CD8-positive, alpha-beta memory T cell (primary cell): Measurements from ENCODE around the gene RHOB. TPM values are rescaled to one million over a fixed set of nuclear protein-coding genes. Genes with fewer than 3 reads are reported as not detected.
A peak's percentile ranks its signal among the peaks of the same experiment; 100 is the strongest.

ENCODE experiments used
- CTCF ChIA-PET: fragments of 350-600 bp; sonication (Branson Sonifier 250); formaldehyde crosslinking; loops from one replicate; lab custom pipeline; 2021; ENCODE audit warnings: antibody characterized with exemption; lab: Charles Lee
- POLR2A ChIA-PET: fragments of 350-600 bp; sonication (Branson Sonifier 250); formaldehyde crosslinking; loops from one replicate; lab custom pipeline; 2021; ENCODE audit warnings: antibody characterized with exemption; lab: Charles Lee
- DNase-seq, 5 donors: peaks; one replicate each; pipeline versions ENCODE4 v3.0.0 to v3.0.0-alpha.2; 2020 to 2022; ENCODE audit warnings: mixed read lengths in 1 of 5
- H3K27ac ChIP-seq: one replicate; pipeline ENCODE4 v1.7.0; 2013; ENCODE audit warnings: low read depth, mild to moderate bottlenecking, low read length, moderate library complexity
- H3K27me3 ChIP-seq: 2 replicates; pipeline ENCODE4 v1.7.0; 2013; ENCODE audit warnings: low read length, mild to moderate bottlenecking; ENCODE audit not compliant: insufficient read depth, poor library complexity, severe bottlenecking
- H3K36me3 ChIP-seq: 2 replicates; pipeline ENCODE4 v1.7.0; 2013; ENCODE audit warnings: mild to moderate bottlenecking, low read length, moderate library complexity; ENCODE audit not compliant: insufficient read depth
- H3K4me1 ChIP-seq: 2 replicates; pipeline ENCODE4 v1.7.0; 2013; ENCODE audit warnings: mild to moderate bottlenecking, low read length, moderate library complexity; ENCODE audit not compliant: insufficient read depth
- H3K4me3 ChIP-seq: 2 replicates; pipeline ENCODE4 v1.7.0; 2013; ENCODE audit warnings: mild to moderate bottlenecking, low read length
- H3K9me3 ChIP-seq: 2 replicates; pipeline ENCODE4 v1.7.0; 2013; ENCODE audit warnings: mild to moderate bottlenecking, low read length
- H3K27ac Mint-ChIP-seq, 8 donors: one replicate each; pipeline ENCODE4 v1.8.0; 2020 to 2021; ENCODE audit warnings: mixed read lengths in 8 of 8, mild to moderate bottlenecking in 6 of 8, inconsistent platforms in 3 of 8, moderate library complexity in 3 of 8
- H3K27me3 Mint-ChIP-seq, 2 donors: one replicate each; pipeline ENCODE4 v1.8.0; 2020 to 2021; ENCODE audit warnings: mixed read lengths in 2 of 2, mild to moderate bottlenecking in 1 of 2, moderate library complexity in 1 of 2
- H3K36me3 Mint-ChIP-seq, 3 donors: one replicate each; pipeline ENCODE4 v1.8.0; 2020 to 2021; ENCODE audit warnings: mixed read lengths in 3 of 3, inconsistent platforms in 1 of 3, mild to moderate bottlenecking in 1 of 3
- H3K4me1 Mint-ChIP-seq, 3 donors: one replicate each; pipeline ENCODE4 v1.8.0; 2020 to 2021; ENCODE audit warnings: mixed read lengths in 3 of 3, inconsistent platforms in 1 of 3, mild to moderate bottlenecking in 1 of 3
- H3K4me3 Mint-ChIP-seq, 7 donors: one replicate each; pipeline ENCODE4 v1.8.0; 2020 to 2021; ENCODE audit warnings: mixed read lengths in 7 of 7, mild to moderate bottlenecking in 6 of 7, moderate library complexity in 4 of 7, inconsistent platforms in 2 of 7
- H3K9me3 Mint-ChIP-seq, 5 donors: one replicate each; pipeline ENCODE4 v1.8.0; 2020 to 2022; ENCODE audit warnings: mixed read lengths in 5 of 5, mild to moderate bottlenecking in 3 of 5, moderate library complexity in 2 of 5, inconsistent platforms in 1 of 5
- polyA plus RNA-seq: library from polyadenylated mRNA; unstranded; fragments of 300-500 nt; fragmentation: Illumina TruSeq; gene quantifications from one replicate; pipeline ENCODE4 v1.2.3, GENCODE V29; 2021
- total RNA-seq, 2 experiments: library from RNA; stranded (reverse); gene quantifications; one replicate each; pipeline ENCODE4 v1.2.3, GENCODE V29; 2021

The RHOB gene
- total and polyA plus RNA-seq, 3 experiments from 2014 or later: 3.4 to 27.4 (median 27.4) TPM

DNA sequence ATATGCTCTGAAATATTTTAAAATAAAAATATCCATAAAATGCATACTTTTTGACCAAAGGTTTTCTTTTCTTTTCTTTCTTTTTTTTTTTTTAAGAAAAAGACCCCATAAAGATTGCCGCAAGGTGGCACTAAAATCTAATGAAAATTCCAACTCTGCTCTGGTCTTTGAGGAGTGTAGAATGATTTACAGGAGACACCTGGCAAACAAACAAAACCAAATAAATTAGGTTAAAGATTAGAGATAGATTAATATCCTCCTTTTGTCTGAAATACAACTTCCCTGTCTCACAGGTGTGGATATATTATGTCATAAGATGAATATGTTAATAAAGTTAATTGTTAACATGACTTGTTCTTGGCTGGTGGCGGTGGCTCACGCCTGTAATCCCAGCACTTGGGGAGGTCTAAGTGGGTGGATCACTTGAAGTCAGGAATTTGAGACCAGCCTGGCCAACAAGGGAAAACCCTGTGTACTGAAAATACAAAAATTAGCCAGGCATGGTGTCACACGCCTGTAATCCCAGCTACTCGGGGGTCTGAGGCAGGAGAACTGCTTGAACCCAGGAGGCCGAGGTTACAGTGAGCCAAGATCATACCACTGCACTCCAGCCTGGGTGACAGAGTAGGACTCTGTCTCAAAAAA is 3.5 kb upstream of the RHOB start:
- H3K27ac Mint-ChIP-seq: no peak overlapping the region
- Histone ChIP-seq H3K9me3 (no peaks in the 10 kb centered on the region), H3K36me3 (no peaks in the 10 kb centered on the region), H3K4me1 (peaks cover 12% of the 10 kb centered on the region), H3K27me3 (peaks cover 4% of the 10 kb centered on the region), H3K27ac (no peak overlapping the region), H3K4me3 (no peak overlapping the region)
- H3K9me3 Mint-ChIP-seq: no peaks in the 10 kb centered on the region
- ChIA-PET POLR2A (interaction anchor here (0.5 to 1.1 kb wide), 2 partner anchors 32 to 208 kb away, joined by 3 to 7 read pairs; partner anchors contain the start of gene HS1BP3), CTCF (interaction anchor here (0.7 to 7.7 kb wide), 6 partner anchors 31 to 520 kb away, joined by 3 to 87 read pairs (median 5); partner anchors contain the start of gene HS1BP3)
- peak overlapping the region in 1 of 7 donors; percentile 5 for H3K4me3 Mint-ChIP-seq
- H3K36me3 Mint-ChIP-seq: no peaks in the 10 kb centered on the region
- peak in 2 of 5 donors; percentile 32 to 40 for DNase-seq
- H3K4me1 Mint-ChIP-seq: peaks cover 5 to 14% (median 5%) of the 10 kb centered on the region in 3 donors
- H3K27me3 Mint-ChIP-seq: peaks cover 24 to 27% of the 10 kb centered on the region in 2 donors

DNA sequence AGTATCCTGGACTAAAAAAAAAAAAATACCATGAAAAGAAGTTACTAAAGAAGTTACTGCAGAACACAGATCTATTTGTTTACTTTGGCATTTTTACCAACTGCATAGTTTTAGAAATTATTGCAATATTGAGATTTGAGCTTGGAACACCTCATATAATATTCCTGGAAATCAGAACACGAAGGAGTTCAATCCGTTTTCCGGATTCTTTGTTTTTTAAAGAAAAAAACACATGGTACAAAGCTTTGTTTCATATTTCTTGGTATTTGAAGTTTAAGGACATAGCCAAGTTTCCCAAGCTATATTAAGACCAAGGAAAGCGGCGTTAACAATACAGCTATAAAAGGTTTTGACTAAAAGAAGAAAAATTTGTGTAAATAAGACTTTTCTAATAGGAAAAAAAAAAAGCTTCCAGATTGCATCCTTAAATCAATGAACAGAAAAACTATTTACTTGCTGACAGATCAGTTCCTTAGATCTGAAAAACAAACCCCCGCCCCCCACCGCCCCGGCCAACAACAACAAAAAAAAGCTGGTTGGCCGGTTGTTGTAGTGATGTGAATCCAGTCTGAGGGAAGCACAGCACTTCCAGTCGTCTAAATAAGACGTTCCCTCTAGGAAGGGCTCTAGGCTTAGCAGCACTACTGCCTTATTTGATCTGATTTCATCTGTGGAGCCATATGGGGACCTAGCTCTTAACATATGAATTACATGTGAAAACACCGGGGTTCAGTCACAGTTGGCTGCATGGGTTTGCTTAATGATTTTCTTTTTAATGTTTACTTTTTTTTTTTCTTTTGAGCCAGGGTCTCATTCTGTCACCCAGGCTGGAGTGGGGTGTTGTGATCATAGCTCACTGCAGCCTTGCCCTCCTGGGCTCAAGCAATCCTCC is 2.5 kb upstream of the RHOB start:
- Histone ChIP-seq H3K27ac (no peak overlapping the region), H3K4me3 (no peak overlapping the region), H3K9me3 (no peaks in the 10 kb centered on the region), H3K36me3 (no peaks in the 10 kb centered on the region), H3K27me3 (peaks cover 4% of the 10 kb centered on the region), H3K4me1 (peaks cover 12% of the 10 kb centered on the region)
- Mint-ChIP-seq H3K9me3 (no peaks in the 10 kb centered on the region), H3K27ac (no peak overlapping the region), H3K27me3 (peaks cover 21 to 23% of the 10 kb centered on the region in 2 donors), H3K4me1 (peaks cover 5 to 21% (median 5%) of the 10 kb centered on the region in 3 donors), H3K36me3 (no peaks in the 10 kb centered on the region), H3K4me3 (no peak overlapping the region)
- CTCF ChIA-PET: interaction anchor here (0.7 to 7.7 kb wide), 10 partner anchors 8 to 519 kb away, joined by 3 to 87 read pairs (median 4); partner anchors contain the start of gene HS1BP3
- DNase-seq: no peak
- POLR2A ChIA-PET: interaction anchor here (0.5 to 1.1 kb wide), 3 partner anchors 33 to 207 kb away, joined by 3 to 7 read pairs (median 4); partner anchors contain the start of gene HS1BP3

DNA sequence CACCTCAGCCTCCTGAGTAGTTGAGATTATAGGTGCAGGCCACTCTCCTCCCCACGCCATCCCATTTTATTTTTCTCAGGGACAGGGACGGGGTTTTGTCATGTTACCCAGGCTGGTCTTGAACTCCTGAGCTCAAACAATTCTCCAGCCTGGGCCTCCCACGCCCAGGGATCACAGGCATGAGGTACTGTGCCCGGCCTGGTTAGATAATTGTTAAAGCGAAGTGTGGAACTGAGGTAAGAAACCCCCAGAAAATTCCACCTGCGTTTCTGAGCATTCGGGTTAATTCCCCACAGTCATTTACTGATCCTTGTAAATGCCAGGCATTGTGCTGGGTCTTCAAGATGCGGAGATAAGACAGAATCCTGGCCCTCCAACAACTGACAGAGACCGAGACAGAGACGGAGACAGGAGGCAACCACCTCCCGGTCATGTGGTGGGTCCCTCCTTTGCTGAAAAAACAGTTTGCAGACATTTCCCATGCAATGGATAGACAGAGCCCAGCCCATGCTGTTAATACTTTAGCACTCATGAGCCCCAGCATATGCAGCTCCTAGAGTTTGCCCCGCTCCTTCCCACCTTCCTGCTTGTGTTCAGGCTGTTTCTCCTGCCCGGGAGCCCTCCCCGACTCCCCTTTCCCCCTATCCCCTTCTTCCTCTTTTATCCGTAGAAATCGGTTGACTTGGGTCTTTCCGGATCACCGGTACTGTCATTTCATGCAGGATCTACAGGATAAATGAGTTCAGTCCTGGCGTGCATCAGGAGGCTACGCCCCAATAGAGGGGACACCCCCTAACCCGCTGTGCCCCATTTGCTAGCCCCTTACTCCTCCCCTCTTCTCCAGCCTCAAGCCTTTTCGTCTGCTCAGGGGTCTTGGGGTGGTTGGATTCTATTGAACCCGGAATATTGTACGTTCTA is 1.6 kb upstream of the RHOB start:
- Mint-ChIP-seq H3K27me3 (peaks cover 21 to 22% of the 10 kb centered on the region in 2 donors), H3K9me3 (no peaks in the 10 kb centered on the region), H3K27ac (no peak overlapping the region), H3K36me3 (no peaks in the 10 kb centered on the region), H3K4me3 (peak overlapping the region in 2 of 7 donors; percentile 41 to 73), H3K4me1 (peaks cover 5 to 24% (median 7%) of the 10 kb centered on the region in 3 donors)
- peaks cover 12% of the 10 kb centered on the region for H3K4me1 ChIP-seq
- H3K27me3 ChIP-seq: peaks cover 4% of the 10 kb centered on the region
- POLR2A ChIA-PET: interaction anchor here (2.5 to 2.7 kb wide), 2 partner anchors 93 to 206 kb away, joined by 20 to 43 read pairs; partner anchors contain the start of gene HS1BP3
- H3K4me3 ChIP-seq: no peak overlapping the region
- no peak overlapping the region for H3K27ac ChIP-seq
- CTCF ChIA-PET: interaction anchor here (1.6 to 7.7 kb wide), 4 partner anchors 33 to 210 kb away, joined by 5 to 87 read pairs (median 32); partner anchors contain the start of gene HS1BP3
- DNase-seq: no peak
- H3K36me3 ChIP-seq: no peaks in the 10 kb centered on the region
- H3K9me3 ChIP-seq: no peaks in the 10 kb centered on the region

DNA sequence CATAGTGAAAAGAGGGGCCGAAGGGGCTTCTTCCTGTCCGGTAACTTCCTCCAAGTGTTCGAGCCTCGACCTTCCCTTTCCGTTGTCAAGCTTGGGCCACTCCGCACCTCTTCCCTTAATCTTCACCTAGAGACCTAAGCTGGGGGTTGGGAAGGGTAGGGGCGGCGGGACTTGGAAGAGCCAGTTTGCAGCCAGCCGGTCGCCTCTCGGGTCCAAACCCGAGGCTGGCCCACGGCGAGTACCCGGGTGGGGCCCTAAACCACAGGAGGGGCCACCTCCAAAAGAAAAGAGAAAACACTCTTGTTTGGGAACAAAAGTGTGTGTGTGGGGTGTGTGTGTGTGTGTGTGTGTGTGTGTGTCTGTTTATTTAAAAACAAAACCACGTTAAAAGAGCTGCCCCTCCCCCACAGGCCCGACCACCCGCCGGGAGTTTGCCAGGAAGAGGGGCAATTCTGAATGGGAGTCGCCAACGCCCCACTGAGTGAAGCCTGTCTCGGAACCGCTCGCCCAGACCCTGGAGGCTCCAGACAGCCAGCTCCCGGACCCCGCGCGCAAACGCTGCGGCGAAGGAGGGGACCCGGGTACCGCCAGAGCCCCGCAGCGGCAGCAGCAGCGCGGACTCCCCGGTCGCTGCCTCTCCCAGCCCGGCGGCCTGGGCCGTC is 488 bp upstream of the RHOB start:
- H3K4me1 ChIP-seq: peaks cover 12% of the 10 kb centered on the region
- Mint-ChIP-seq H3K27ac (peak overlapping the region in 2 of 8 donors; percentile 54 to 68), H3K27me3 (peaks cover 21 to 29% of the 10 kb centered on the region in 2 donors), H3K36me3 (no peaks in the 10 kb centered on the region), H3K4me1 (peaks cover 5 to 24% (median 7%) of the 10 kb centered on the region in 3 donors), H3K9me3 (no peaks in the 10 kb centered on the region), H3K4me3 (peak overlapping the region; percentile 76 to 93 (median 83))
- POLR2A ChIA-PET: interaction anchor here (0.6 to 2.7 kb wide), 9 partner anchors 22 to 376 kb away, joined by 3 to 43 read pairs (median 6); partner anchors contain the start of genes HS1BP3 and LDAH
- CTCF ChIA-PET: interaction anchor here (0.9 to 7.7 kb wide), 8 partner anchors 9 to 215 kb away, joined by 3 to 87 read pairs (median 8); partner anchors contain the start of gene HS1BP3
- DNase-seq: no peak
- peaks cover 4% of the 10 kb centered on the region for H3K27me3 ChIP-seq
- peak overlapping the region; percentile 65 for H3K27ac ChIP-seq
- H3K4me3 ChIP-seq: peak overlapping the region; percentile 71
- H3K9me3 ChIP-seq: no peaks in the 10 kb centered on the region
- no peaks in the 10 kb centered on the region for H3K36me3 ChIP-seq

DNA sequence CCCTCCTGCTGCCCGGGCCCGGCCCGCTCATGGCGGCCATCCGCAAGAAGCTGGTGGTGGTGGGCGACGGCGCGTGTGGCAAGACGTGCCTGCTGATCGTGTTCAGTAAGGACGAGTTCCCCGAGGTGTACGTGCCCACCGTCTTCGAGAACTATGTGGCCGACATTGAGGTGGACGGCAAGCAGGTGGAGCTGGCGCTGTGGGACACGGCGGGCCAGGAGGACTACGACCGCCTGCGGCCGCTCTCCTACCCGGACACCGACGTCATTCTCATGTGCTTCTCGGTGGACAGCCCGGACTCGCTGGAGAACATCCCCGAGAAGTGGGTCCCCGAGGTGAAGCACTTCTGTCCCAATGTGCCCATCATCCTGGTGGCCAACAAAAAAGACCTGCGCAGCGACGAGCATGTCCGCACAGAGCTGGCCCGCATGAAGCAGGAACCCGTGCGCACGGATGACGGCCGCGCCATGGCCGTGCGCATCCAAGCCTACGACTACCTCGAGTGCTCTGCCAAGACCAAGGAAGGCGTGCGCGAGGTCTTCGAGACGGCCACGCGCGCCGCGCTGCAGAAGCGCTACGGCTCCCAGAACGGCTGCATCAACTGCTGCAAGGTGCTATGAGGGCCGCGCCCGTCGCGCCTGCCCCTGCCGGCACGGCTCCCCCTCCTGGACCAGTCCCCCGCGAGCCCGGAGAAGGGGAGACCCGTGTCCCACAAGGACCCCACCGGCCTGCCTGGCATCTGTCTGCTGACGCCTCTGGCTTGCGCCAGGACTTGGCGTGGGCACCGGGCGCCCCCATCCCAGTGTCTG is 767 bp downstream of the RHOB start:
- H3K27me3 Mint-ChIP-seq: peaks cover 21 to 31% of the 10 kb centered on the region in 2 donors
- no peaks in the 10 kb centered on the region for H3K36me3 Mint-ChIP-seq
- peak; percentile 2 to 57 (median 23) for DNase-seq
- H3K9me3 Mint-ChIP-seq: no peaks in the 10 kb centered on the region
- ChIA-PET CTCF (interaction anchor here (0.9 to 7.7 kb wide), 8 partner anchors 10 to 214 kb away, joined by 3 to 87 read pairs (median 8); partner anchors contain the start of gene HS1BP3), POLR2A (interaction anchor here (1.0 to 2.7 kb wide), 9 partner anchors 24 to 375 kb away, joined by 3 to 43 read pairs (median 6); partner anchors contain the start of genes HS1BP3 and LDAH)
- H3K4me3 ChIP-seq: peak overlapping the region; percentile 71
- H3K27me3 ChIP-seq: peaks cover 4% of the 10 kb centered on the region
- H3K4me3 Mint-ChIP-seq: peak overlapping the region; percentile 81 to 93 (median 85)
- no peaks in the 10 kb centered on the region for H3K9me3 ChIP-seq
- peak overlapping the region in 7 of 8 donors; percentile 53 to 88 (median 63) for H3K27ac Mint-ChIP-seq
- peaks cover 5 to 24% (median 7%) of the 10 kb centered on the region in 3 donors for H3K4me1 Mint-ChIP-seq
- no peaks in the 10 kb centered on the region for H3K36me3 ChIP-seq
- H3K27ac ChIP-seq: peak overlapping the region; percentile 65
- H3K4me1 ChIP-seq: peaks cover 12% of the 10 kb centered on the region
